ENCODE data around the gene HTR5A.

Gene HTR5A

GRCh38 chr7:155106356-155106755 is 36.2 kb downstream of the HTR5A start:
- TF ChIP-seq CTCF (IDR thresholded peaks at IDR 0.05) = no peak
- H3K36me3 ChIP-seq = no peaks in the 10 kb centered on the region
- H3K4me3 ChIP-seq (ENCODE audit: low read depth in 1 of 2, low read length in 1 of 2) = no peak overlapping the region
- no peaks in the 10 kb centered on the region for H3K27me3 ChIP-seq
- H3K4me1 ChIP-seq (ENCODE audit: control insufficient read depth in 1 of 2, insufficient read depth in 1 of 2, low read depth in 1 of 2, low read length in 1 of 2) = no peaks in the 10 kb centered on the region
- H3K27ac ChIP-seq = no peak overlapping the region
- no peaks in the 10 kb centered on the region for H3K9me3 ChIP-seq

GRCh38 chr7:155107126-155107525 is 37.0 kb downstream of the HTR5A start:
- H3K4me3 ChIP-seq (ENCODE audit: low read depth in 1 of 2, low read length in 1 of 2) = no peak overlapping the region
- H3K4me1 ChIP-seq (ENCODE audit: control insufficient read depth in 1 of 2, insufficient read depth in 1 of 2, low read depth in 1 of 2, low read length in 1 of 2) = no peaks in the 10 kb centered on the region
- H3K36me3 ChIP-seq = no peaks in the 10 kb centered on the region
- TF ChIP-seq CTCF (IDR thresholded peaks at IDR 0.05) = no peak
- no peaks in the 10 kb centered on the region for H3K27me3 ChIP-seq
- no peak overlapping the region for H3K27ac ChIP-seq
- no peaks in the 10 kb centered on the region for H3K9me3 ChIP-seq

GRCh38 chr7:155108144-155108901 is 38.2 kb downstream of the HTR5A start:
- H3K4me3 ChIP-seq (ENCODE audit: low read depth in 1 of 2, low read length in 1 of 2) = no peak overlapping the region
- no peaks in the 10 kb centered on the region for H3K27me3 ChIP-seq
- no peak for TF ChIP-seq CTCF (IDR thresholded peaks at IDR 0.05)
- no peak overlapping the region for H3K27ac ChIP-seq
- no peaks in the 10 kb centered on the region for H3K4me1 ChIP-seq (ENCODE audit: control insufficient read depth in 1 of 2, insufficient read depth in 1 of 2, low read depth in 1 of 2, low read length in 1 of 2)
- H3K36me3 ChIP-seq = no peaks in the 10 kb centered on the region
- H3K9me3 ChIP-seq = no peaks in the 10 kb centered on the region

- no peak overlapping the region for H3K27ac ChIP-seq
- no peaks in the 10 kb centered on the region for H3K4me1 ChIP-seq (ENCODE audit: control insufficient read depth in 1 of 2, insufficient read depth in 1 of 2, low read depth in 1 of 2, low read length in 1 of 2)
- no peaks in the 10 kb centered on the region for H3K27me3 ChIP-seq
- no peaks in the 10 kb centered on the region for H3K9me3 ChIP-seq
- no peak overlapping the region for H3K4me3 ChIP-seq (ENCODE audit: low read depth in 1 of 2, low read length in 1 of 2)
- no peak for TF ChIP-seq CTCF (IDR thresholded peaks at IDR 0.05)
- no peaks in the 10 kb centered on the region for H3K36me3 ChIP-seq
Measured at GRCh38 chr7:155109121-155109520, 39.0 kb downstream of the HTR5A start.

- no peak overlapping the region for H3K4me3 ChIP-seq (ENCODE audit: low read depth in 1 of 2, low read length in 1 of 2)
- no peaks in the 10 kb centered on the region for H3K4me1 ChIP-seq (ENCODE audit: control insufficient read depth in 1 of 2, insufficient read depth in 1 of 2, low read depth in 1 of 2, low read length in 1 of 2)
- no peaks in the 10 kb centered on the region for H3K9me3 ChIP-seq
- H3K36me3 ChIP-seq = no peaks in the 10 kb centered on the region
- TF ChIP-seq CTCF (IDR thresholded peaks at IDR 0.05) = no peak
- H3K27me3 ChIP-seq = no peaks in the 10 kb centered on the region
- no peak overlapping the region for H3K27ac ChIP-seq
Measured at GRCh38 chr7:155115288-155115687, 45.2 kb downstream of the HTR5A start.
